HEK293T (cell line): ENCODE results near the gene ARRB1.

Experiments
- CTCF ChIA-PET: fragments of 350-600 bp; formaldehyde crosslinking; extraction: SDS; loops from one replicate; lab custom pipeline; 2021; ENCODE audit warnings: antibody characterized with exemption, inconsistent platforms; lab: Yijun Ruan, JAX
- POLR2A ChIA-PET: fragments of 350-600 bp; formaldehyde crosslinking; extraction: SDS; loops from one replicate; lab custom pipeline; 2020; ENCODE audit warnings: antibody characterized with exemption, inconsistent platforms; lab: Yijun Ruan, JAX
- DNase-seq: peaks from one replicate; pipeline ENCODE4 v3.0.0; 2012; ENCODE audit warnings: mixed read lengths; ENCODE audit errors: extremely low spot score
- ARNT ChIP-seq: fragments of 450-650 bp; IDR thresholded peaks from 2 replicates; pipeline ENCODE4 v1.6.1; 2017; ENCODE audit warnings: mild to moderate bottlenecking
- BHLHE40 ChIP-seq: fragments of 450-650 bp; IDR thresholded peaks from 2 replicates; pipeline ENCODE4 v1.6.1; 2016; ENCODE audit warnings: mild to moderate bottlenecking, moderate library complexity, borderline replicate concordance
- CTBP1 ChIP-seq: fragments of 450-650 bp; IDR thresholded peaks from 2 replicates; pipeline ENCODE4 v1.6.1; 2016; ENCODE audit warnings: borderline replicate concordance
- ELF4 ChIP-seq: fragments of 450-650 bp; IDR thresholded peaks from 2 replicates; pipeline ENCODE4 v1.6.1; 2017; ENCODE audit warnings: antibody characterized with exemption
- FOXA1 ChIP-seq: fragments of 450-650 bp; IDR thresholded peaks from 2 replicates; pipeline ENCODE4 v1.6.1; 2016; ENCODE audit warnings: mild to moderate bottlenecking
- FOXK2 ChIP-seq: fragments of 450-650 bp; IDR thresholded peaks from 2 replicates; pipeline ENCODE4 v1.6.1; 2016; ENCODE audit warnings: mild to moderate bottlenecking
- FOXM1 ChIP-seq: fragments of 450-650 bp; IDR thresholded peaks from 2 replicates; pipeline ENCODE4 v1.6.1; 2017; ENCODE audit warnings: mild to moderate bottlenecking, borderline replicate concordance
- HDGF ChIP-seq: fragments of 450-650 bp; IDR thresholded peaks from 2 replicates; pipeline ENCODE4 v1.6.1; 2017; ENCODE audit warnings: antibody characterized with exemption, borderline replicate concordance
- L3MBTL2 ChIP-seq: fragments of 450-650 bp; conservative IDR thresholded peaks from 2 replicates; pipeline ENCODE4 v1.6.1; 2016; ENCODE audit warnings: mild to moderate bottlenecking
- LEF1 ChIP-seq: fragments of 450-650 bp; IDR thresholded peaks from 2 replicates; pipeline ENCODE4 v1.6.1; 2017; ENCODE audit warnings: mild to moderate bottlenecking, borderline replicate concordance
- NFRKB ChIP-seq: fragments of 450-650 bp; IDR thresholded peaks from 2 replicates; pipeline ENCODE4 v1.6.1; 2016; ENCODE audit warnings: mild to moderate bottlenecking, moderate library complexity
- SP1 ChIP-seq: fragments of 450-650 bp; IDR thresholded peaks from 2 replicates; pipeline ENCODE4 v1.6.1; 2017
- SUZ12 ChIP-seq: fragments of 450-650 bp; IDR thresholded peaks from 2 replicates; pipeline ENCODE4 v1.6.1; 2016; ENCODE audit warnings: mild to moderate bottlenecking
- TARDBP ChIP-seq: fragments of 450-650 bp; IDR thresholded peaks from 2 replicates; pipeline ENCODE4 v1.6.1; 2016
- ZNF384 ChIP-seq: fragments of 450-650 bp; IDR thresholded peaks from 2 replicates; pipeline ENCODE4 v1.6.1; 2016
- TF ChIP-seq, protein P1 (sequence below): fragments of 450-650 bp; IDR thresholded peaks from 2 replicates; pipeline ENCODE4 v1.6.1; 2016

The ARRB1 gene

DNA sequence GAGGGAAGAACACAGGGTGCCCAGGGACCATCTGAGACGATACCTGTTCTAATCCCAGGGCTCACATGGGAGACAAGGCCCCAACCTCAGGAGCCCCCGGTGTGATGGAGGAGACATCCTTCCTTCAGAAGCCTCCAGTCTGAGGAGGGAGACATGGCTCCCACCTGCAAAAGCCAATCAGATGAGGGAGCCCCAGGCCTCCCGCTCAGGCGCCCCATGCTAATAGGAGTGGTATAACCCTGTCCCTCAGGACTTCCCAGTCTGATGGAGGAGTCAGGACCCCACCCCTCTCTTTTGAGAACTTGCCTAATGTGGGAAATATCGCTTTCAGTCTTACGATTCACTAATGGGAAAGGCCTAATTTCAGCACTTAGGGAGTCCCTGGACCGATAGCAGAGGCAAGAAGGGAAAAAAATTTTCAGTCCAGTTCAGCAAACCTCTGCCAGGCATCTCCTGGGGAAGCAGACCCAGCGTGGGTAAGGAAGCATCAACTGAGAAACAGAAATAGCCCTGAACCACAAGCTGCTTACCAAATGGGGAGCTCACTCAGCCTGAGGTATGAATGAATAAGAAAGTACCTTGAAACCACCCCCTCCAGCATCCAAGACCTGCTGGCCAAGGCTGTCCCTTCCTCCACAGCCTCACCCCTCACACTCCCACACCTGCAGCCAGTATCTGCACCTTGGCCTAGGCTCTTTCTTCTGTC is 5.9 kb downstream of the ARRB1 start:
- ChIA-PET CTCF (interaction anchor here (0.6 kb wide), 1 partner anchor 17 kb away, joined by 6 read pairs; no protein-coding TSS in a partner anchor), POLR2A (no interaction called here)
- TF ChIP-seq ARNT = no peak
- TF ChIP-seq CTBP1 = no peak
- TF ChIP-seq, protein P1, sequence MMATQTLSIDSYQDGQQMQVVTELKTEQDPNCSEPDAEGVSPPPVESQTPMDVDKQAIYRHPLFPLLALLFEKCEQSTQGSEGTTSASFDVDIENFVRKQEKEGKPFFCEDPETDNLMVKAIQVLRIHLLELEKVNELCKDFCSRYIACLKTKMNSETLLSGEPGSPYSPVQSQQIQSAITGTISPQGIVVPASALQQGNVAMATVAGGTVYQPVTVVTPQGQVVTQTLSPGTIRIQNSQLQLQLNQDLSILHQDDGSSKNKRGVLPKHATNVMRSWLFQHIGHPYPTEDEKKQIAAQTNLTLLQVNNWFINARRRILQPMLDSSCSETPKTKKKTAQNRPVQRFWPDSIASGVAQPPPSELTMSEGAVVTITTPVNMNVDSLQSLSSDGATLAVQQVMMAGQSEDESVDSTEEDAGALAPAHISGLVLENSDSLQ = no peak
- TF ChIP-seq L3MBTL2 = no peak
- TF ChIP-seq LEF1 = no peak
- TF ChIP-seq BHLHE40 = no peak
- TF ChIP-seq ZNF384 = no peak
- TF ChIP-seq TARDBP = no peak
- TF ChIP-seq FOXM1 = no peak
- no peak for TF ChIP-seq FOXK2
- TF ChIP-seq SP1 = no peak
- TF ChIP-seq FOXA1 = no peak
- TF ChIP-seq SUZ12 = no peak
- no peak for DNase-seq

DNA sequence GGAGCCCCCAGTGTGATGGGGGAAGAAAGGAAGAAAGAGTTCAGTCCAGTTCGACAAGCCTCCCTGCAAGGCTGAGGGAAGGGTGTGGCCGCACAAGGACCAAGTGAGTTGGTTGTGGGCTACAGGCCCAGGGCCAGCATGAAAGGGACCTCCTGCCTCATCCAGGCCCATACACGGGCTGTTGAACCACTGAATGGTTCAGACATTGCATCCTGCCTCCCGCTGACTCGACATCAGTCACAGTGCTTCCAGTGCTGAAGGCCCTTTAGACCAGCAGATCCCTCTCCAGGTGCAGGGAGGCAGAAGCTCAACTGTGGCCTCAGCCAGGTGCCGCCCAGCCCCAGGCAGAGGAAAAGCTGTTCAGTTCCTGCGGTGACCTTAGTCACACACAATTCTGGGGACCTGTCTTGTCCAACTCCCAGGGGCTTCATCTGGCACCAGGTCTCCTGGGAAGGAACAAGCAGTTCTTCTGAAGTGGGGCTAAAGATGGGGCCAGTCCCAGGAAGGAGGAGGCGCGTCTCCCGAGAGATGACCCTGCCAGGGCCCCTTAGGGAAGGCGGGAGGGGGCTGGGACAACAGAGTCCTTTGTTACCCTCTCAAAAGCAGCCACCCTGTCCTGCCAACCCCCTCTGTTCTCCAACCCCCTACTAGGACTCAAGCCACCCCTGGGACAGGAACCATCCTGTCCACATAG is 6.6 kb downstream of the ARRB1 start:
- no peak for TF ChIP-seq ARNT
- TF ChIP-seq TARDBP = no peak
- no peak for TF ChIP-seq L3MBTL2
- no peak for TF ChIP-seq SP1
- no peak for TF ChIP-seq SUZ12
- TF ChIP-seq FOXA1 = no peak
- no peak for TF ChIP-seq LEF1
- no peak for TF ChIP-seq BHLHE40
- no peak for TF ChIP-seq ZNF384
- TF ChIP-seq, protein P1 = no peak
- no peak for TF ChIP-seq FOXK2
- no peak for TF ChIP-seq NFRKB
- TF ChIP-seq CTBP1 = no peak
- TF ChIP-seq FOXM1 = no peak
- no peak for DNase-seq
- ChIA-PET POLR2A (no interaction called here), CTCF (no interaction called here)

DNA sequence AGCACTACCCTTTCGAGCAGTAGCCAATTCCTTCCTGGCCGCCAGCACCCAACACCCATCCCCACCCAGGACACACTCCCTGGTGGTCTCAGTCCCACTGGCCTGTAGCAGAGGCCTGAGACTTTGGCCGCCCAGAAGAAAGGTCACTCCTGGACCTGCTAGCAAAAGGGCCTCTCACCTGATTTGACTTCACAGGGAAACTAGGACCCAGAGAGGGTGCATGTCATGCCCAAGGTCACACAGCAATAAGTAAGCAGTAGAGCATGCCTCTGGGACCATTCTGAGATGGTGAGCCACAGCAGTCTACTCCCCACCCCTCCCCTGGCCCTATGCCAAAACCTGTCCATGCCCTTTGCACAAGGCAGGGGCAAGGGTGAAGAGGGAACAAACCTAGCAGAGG is 7.3 kb downstream of the ARRB1 start:
- CTCF ChIA-PET = no interaction called here
- no peak for DNase-seq
- POLR2A ChIA-PET = no interaction called here
- TF ChIP-seq FOXA1 (no peak), SUZ12 (no peak), LEF1 (no peak), HDGF (no peak), SP1 (no peak), ELF4 (no peak), TARDBP (no peak), ARNT (no peak), L3MBTL2 (no peak), NFRKB (no peak), FOXM1 (no peak), ZNF384 (no peak), CTBP1 (no peak), BHLHE40 (no peak), FOXK2 (no peak)
- TF ChIP-seq, protein P1 = no peak

DNA sequence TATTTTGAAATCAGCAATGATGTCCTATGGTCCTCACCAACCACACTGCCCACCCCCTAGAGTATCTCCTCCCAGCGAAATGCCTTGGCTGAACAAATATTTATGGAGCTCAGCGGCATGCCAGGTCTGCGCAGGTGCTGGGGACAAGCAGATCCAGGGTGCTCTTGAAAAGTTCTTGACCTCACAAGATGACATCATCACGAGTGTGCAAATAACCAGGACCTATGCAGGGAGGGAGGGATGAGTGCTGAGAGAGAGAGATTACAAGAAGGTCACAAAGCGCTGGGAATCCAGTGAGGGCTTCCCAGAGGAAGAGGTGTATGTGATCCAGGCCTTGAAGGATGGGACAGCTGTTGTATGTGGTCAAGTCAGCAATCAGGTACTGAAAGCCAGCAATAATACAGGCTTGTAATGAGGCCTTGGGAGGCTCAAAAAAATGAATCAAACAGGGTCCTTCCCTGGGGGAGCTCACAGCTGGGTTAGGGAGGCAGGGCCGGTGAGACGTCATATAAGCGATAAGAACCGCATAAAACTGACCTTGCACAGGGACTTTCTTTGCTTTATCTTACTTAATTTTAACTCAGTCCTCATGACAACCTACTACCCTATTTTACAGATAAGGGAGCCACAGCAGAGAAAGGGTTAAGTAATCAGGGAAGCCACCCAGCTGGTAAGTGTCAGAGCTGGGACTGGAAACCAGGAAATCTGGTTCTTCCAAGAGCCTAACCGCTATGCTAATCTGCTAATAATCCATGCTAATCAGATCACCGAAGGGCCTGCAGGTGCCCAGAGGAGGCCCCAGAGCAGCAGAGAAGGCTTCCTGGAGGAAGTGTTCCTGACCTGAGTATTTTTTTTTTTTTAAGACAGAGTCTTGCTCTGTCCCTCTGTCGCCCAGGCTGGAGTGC is 8.2 kb downstream of the ARRB1 start:
- ChIA-PET POLR2A (interaction anchor here (1.7 kb wide), 1 partner anchor 9 kb away, joined by 4 read pairs; no protein-coding TSS in a partner anchor), CTCF (interaction anchor here (0.7 to 1.2 kb wide), 3 partner anchors 8 to 57 kb away, joined by 3 to 5 read pairs (median 5); partner anchors contain the start of gene ARRB1)
- TF ChIP-seq ZNF384 (no peak), FOXM1 (no peak), HDGF (no peak), CTBP1 (no peak), ARNT (no peak), LEF1 (no peak), SP1 (no peak), SUZ12 (no peak), BHLHE40 (no peak), ELF4 (no peak)
- TF ChIP-seq, protein P1 = no peak
- DNase-seq = no peak
